Heart right ventricle (tissue), 16 donors: ENCODE results near the gene ZNF584. TPM values are rescaled to one million over a fixed set of nuclear protein-coding genes. Genes with fewer than 3 reads are reported as not detected.
"Not testable (repeated sequence)": the region's sequence is repeated elsewhere in the genome, so short reads cannot be mapped to it uniquely, and the experiment has no call there.

ENCODE experiments used
- ATAC-seq, 8 donors: fragments of 200-7000 bp; cut with Tn5 transposase; one replicate each; pipeline ENCODE4 v1.9.1; 2020; ENCODE audit warnings: mild to moderate bottlenecking in 8 of 8, moderate library complexity in 8 of 8, moderate number of reproducible peaks in 1 of 8
- DNase-seq, 2 donors: peaks; one replicate each; pipeline ENCODE4 v3.0.0-alpha.2; 2020
- H3K27ac ChIP-seq, 10 donors: fragments of 200-600 bp; sonication (generic) in 2 of 10; one replicate each; pipeline versions ENCODE4 v1.5.0 to v1.8.0; 2020 to 2022; ENCODE audit warnings: mild to moderate bottlenecking in 3 of 10
- H3K27me3 ChIP-seq, 7 donors: fragments of 200-600 bp; one replicate each; pipeline ENCODE4 v1.8.0; 2021 to 2022; ENCODE audit warnings: mild to moderate bottlenecking in 2 of 7
- H3K36me3 ChIP-seq, 9 donors: fragments of 200-600 bp; sonication (generic) in 1 of 9; one replicate each; pipeline versions ENCODE4 v1.5.0 to v1.8.0; 2020 to 2022; ENCODE audit warnings: mild to moderate bottlenecking in 2 of 9
- H3K4me1 ChIP-seq, 9 donors: fragments of 200-600 bp; sonication (generic) in 1 of 9; one replicate each; pipeline versions ENCODE4 v1.5.0 to v1.8.0; 2020 to 2022; ENCODE audit warnings: mild to moderate bottlenecking in 4 of 9
- H3K4me3 ChIP-seq, 10 donors: fragments of 200-600 bp; sonication (generic) in 2 of 10; one replicate each; pipeline versions ENCODE4 v1.5.0 to v1.8.0; 2020 to 2022; ENCODE audit warnings: mild to moderate bottlenecking in 7 of 10, moderate library complexity in 2 of 10
- H3K9me3 ChIP-seq, 11 donors: fragments of 200-600 bp in 10 of 11; sonication (generic) in 2 of 11; one replicate each; pipeline versions ENCODE4 v1.5.0 to v1.8.0; 2013 to 2022; ENCODE audit warnings: mild to moderate bottlenecking in 2 of 11, control low read depth in 1 of 11, moderate library complexity in 1 of 11
- CTCF ChIP-seq, 9 donors: fragments of 200-600 bp; sonication (generic) in 2 of 9; IDR thresholded peaks; one replicate each; pipeline versions ENCODE4 v1.5.0 to v1.8.0; 2021 to 2022; ENCODE audit warnings: antibody characterized with exemption in 9 of 9, mild to moderate bottlenecking in 5 of 9, moderate library complexity in 1 of 9
- WGBS, 2 donors: extraction: QIAGEN DNeasy Blood & Tissue Kit; methylation state at CpG; one replicate each; pipeline ENCODE4 v1.1.7; 2013; ENCODE audit warnings: inconsistent platforms in 1 of 2; 5-methylcytosine and 5-hydroxymethylcytosine counted together
- intact Hi-C, 10 donors: fragments of 100-400 bp; cut with DNase I; formaldehyde crosslinking; loops; one replicate each; pipeline versions ENCODE4 v1.11.1 to v1.14.2; 2022
- polyA plus RNA-seq, 2 donors: library from polyadenylated mRNA; stranded (reverse); fragments of 200-250 nt; gene quantifications; one replicate each; pipeline ENCODE4 v1.2.3, GENCODE V29; 2013
- total RNA-seq, 10 donors: library from RNA; stranded (reverse); fragmentation: NEBNext Ultra II Directional in 3 of 10; extraction: Animal tissue kit (Norgen Biotek cat#: 25700) in 3 of 10; gene quantifications; one replicate each; pipeline versions ENCODE4 v1.2.1 to v1.2.4, GENCODE V29; 2021 to 2023
- donor health status: Arrhythmogenic right ventricular cardiomyopathy.
- donor health status: ischemic (EF 13 %, LVEDD 7.1; RV severe dilation, severe dysfunction).
- donor health status: healthy with polysubstance abuse.
- donor health status: DM: no; HTN: yes; CAD: no.
- donor health status: DM: no; HTN: no; CAD: no.
- donor health status: ischemic (EF 25% LVEDD 6.9; RV normal size, moderate dysfunction).
- donor health status: ischemic (EF 25% LVEDD 5.7; RV mildly dilated, moderate dysfunction).
- donor health status: healthy.
- donor health status: DM: yes; HTN: yes; CAD: no.
- donor health status: Ischemic cardiomyopathy.
- donor health status: ischemic (EF 35%, LVEDD 5.7; RV mildly dilated, moderate dysfunction).
- donor health status: nonischemic (EF 11% LVEDD 7.7; RV severe dilation, severe dysfunction).
- donor health status: DM: yes; HTN: yes; CAD: no.
- donor health status: PGD.
- donor health status: ischemic (EF 29% LVEDD 5.4; RV normal size, mild dysfunction).
- donor health status: nonischemic (EF 23%, LVEDD 6.1; RV moderate dilation, normal function).

The ZNF584 gene
- total and polyA plus RNA-seq, 12 donors: 6.5 to 20.4 (median 16.7) TPM

- TF ChIP-seq CTCF (IDR thresholded peaks at IDR 0.05): no peak
- no peak for ATAC-seq
Measured at GRCh38 chr19:58429745-58430144, 21.3 kb downstream of the ZNF584 start.

GRCh38 chr19:58434217-58434616 is 25.8 kb downstream of the ZNF584 start:
- Histone ChIP-seq H3K36me3 (peaks cover 15 to 90% (median 58%) of the 10 kb centered on the region in 9 donors), H3K27ac (no peak overlapping the region), H3K4me1 (peaks cover 0 to 11% (median 6%) of the 10 kb centered on the region in 9 donors), H3K27me3 (no peaks in the 10 kb centered on the region), H3K4me3 (no peak overlapping the region), H3K9me3 (peaks cover 14 to 100% (median 83%) of the 10 kb centered on the region in 11 donors)
- DNase-seq: no peak
- WGBS, 2 donors: 99 to 100% methylated on average over 2 of the region's 2 CpGs
- intact Hi-C loops: no loop called here
- no peak for TF ChIP-seq CTCF (IDR thresholded peaks at IDR 0.05)
- ATAC-seq: no peak

More at GRCh38 chr19:58429745-58430144, 21.3 kb downstream of the ZNF584 start:
- Histone ChIP-seq H3K4me1 (no peaks in the 10 kb centered on the region), H3K27ac (no peak overlapping the region), H3K27me3 (no peaks in the 10 kb centered on the region), H3K36me3 (peaks cover 10 to 63% (median 29%) of the 10 kb centered on the region in 9 donors), H3K4me3 (no peak overlapping the region), H3K9me3 (peaks cover 13 to 96% (median 66%) of the 10 kb centered on the region in 11 donors)
- no peak for DNase-seq
- intact Hi-C loops: no loop called here

GRCh38 chr19:58439576-58440554 is 31.4 kb downstream of the ZNF584 start, which contains the start of gene ZNF132:
Gene ZNF132, minus strand, starts transcription at chr19:58440153. Its CDS starts 332 bp downstream, at chr19:58439821.
- DNase-seq (peak; percentile 92 to 99), ATAC-seq (peak; percentile 97 to 100 (median 99))
- Histone ChIP-seq H3K4me1 (peaks cover 4 to 26% (median 18%) of the 10 kb centered on the region in 9 donors), H3K27me3 (no peaks in the 10 kb centered on the region), H3K9me3 (peaks cover 0 to 53% (median 26%) of the 10 kb centered on the region in 11 donors), H3K36me3 (peaks cover 4 to 43% (median 24%) of the 10 kb centered on the region in 9 donors), H3K4me3 (peak within 1 kb of the TSS; percentile 54 to 95 (median 70)), H3K27ac (peak within 1 kb of the TSS in 9 of 10 donors; percentile 51 to 89 (median 78))
- intact Hi-C loops: loop anchor here in 2 of 10 donors (1.0 to 2.0 kb wide), 3 partner anchors 11 to 32 kb away; partner anchors contain the start of genes ZNF324 (in 1 of the 2), ZNF324B (in 1 of the 2) and ZNF584 (in 1 of the 2)
- TF ChIP-seq CTCF (IDR thresholded peaks at IDR 0.05): no peak
- WGBS, 2 donors: 5 to 7% methylated on average over 59 of the region's 59 CpGs

- 9 to 13% methylated on average over 31 of the region's 31 CpGs for WGBS, 2 donors
- H3K36me3 ChIP-seq: peaks cover 0 to 36% (median 17%) of the 10 kb centered on the region in 9 donors
- no peaks in the 10 kb centered on the region for H3K27me3 ChIP-seq
- DNase-seq: no peak
- peaks cover 0 to 46% (median 19%) of the 10 kb centered on the region in 11 donors for H3K9me3 ChIP-seq
- peaks cover 4 to 26% (median 18%) of the 10 kb centered on the region in 9 donors for H3K4me1 ChIP-seq
- no peak for TF ChIP-seq CTCF (IDR thresholded peaks at IDR 0.05)
- peak overlapping the region; percentile 37 to 95 (median 70) for H3K4me3 ChIP-seq
- intact Hi-C loops: loop anchor here in 2 of 10 donors (1.0 to 2.0 kb wide), 3 partner anchors 11 to 32 kb away; partner anchors contain the start of genes ZNF324 (in 1 of the 2), ZNF324B (in 1 of the 2) and ZNF584 (in 1 of the 2)
- peak overlapping the region in 9 of 10 donors; percentile 51 to 89 (median 78) for H3K27ac ChIP-seq
- ATAC-seq: peak in 6 of 8 donors; percentile 2 to 48 (median 4)
Measured at GRCh38 chr19:58440556-58440955, 32.1 kb downstream of the ZNF584 start.

GRCh38 chr19:58442986-58443385 is 34.5 kb downstream of the ZNF584 start:
- ATAC-seq, H3K4me3 ChIP-seq, DNase-seq, H3K27ac ChIP-seq, H3K27me3 ChIP-seq, intact Hi-C loops: not testable (repeated sequence)
- 86 to 91% methylated on average over 7 of the region's 7 CpGs for WGBS, 2 donors
- H3K9me3 ChIP-seq: peaks cover 0 to 21% (median 5%) of the 10 kb centered on the region in 11 donors
- peaks cover 0 to 11% (median 0%) of the 10 kb centered on the region in 9 donors for H3K36me3 ChIP-seq
- H3K4me1 ChIP-seq: peaks cover 4 to 26% (median 18%) of the 10 kb centered on the region in 9 donors

GRCh38 chr19:58448860-58449259 is 40.4 kb downstream of the ZNF584 start:
- ATAC-seq, H3K27ac ChIP-seq, DNase-seq, H3K4me3 ChIP-seq, intact Hi-C loops, H3K36me3 ChIP-seq, H3K9me3 ChIP-seq: not testable (repeated sequence)
- Histone ChIP-seq H3K4me1 (peaks cover 0 to 16% (median 5%) of the 10 kb centered on the region in 9 donors), H3K27me3 (peaks cover 0 to 15% (median 0%) of the 10 kb centered on the region in 7 donors)
- 61 to 73% methylated on average over 3 of the region's 3 CpGs for WGBS, 2 donors
